GM12878 (cell line): ENCODE measurements around the gene ZNF506. TPM values are rescaled to one million over a fixed set of nuclear protein-coding genes. Genes with fewer than 3 reads are reported as not detected.

Experiments used
- ATAC-seq: fragments of 200-7000 bp; cut with Tn5 transposase; 3 replicates; pipeline ENCODE4 v1.9.1; 2020; ENCODE audit warnings: mild to moderate bottlenecking, moderate library complexity
- BruUV-seq: library from RNA; stranded (reverse); fragments of 400-500 nt; replicated peaks from 2 replicates; lab custom pipeline; 2021; lab: Mats Ljungman, UMichigan
- CTCF ChIA-PET: fragments of 300-600 bp; sonication (Branson Sonifier 250); formaldehyde crosslinking; extraction: SDS; loops from one replicate; lab custom pipeline; 2021; ENCODE audit warnings: inconsistent platforms; lab: Yijun Ruan, JAX
- POLR2A ChIA-PET: fragments of 350-600 bp; formaldehyde crosslinking; extraction: SDS; loops from one replicate; lab custom pipeline; 2021; ENCODE audit warnings: inconsistent platforms; lab: Charles Lee
- RAD21 ChIA-PET: fragments of 300-600 bp; sonication (Branson Sonifier 250); formaldehyde crosslinking; loops from one replicate; lab custom pipeline; 2023; ENCODE audit warnings: antibody characterized with exemption; ENCODE audit not compliant: unreplicated experiment; lab: Charles Lee
- SMC1A ChIA-PET: fragments of 300-600 bp; sonication (Branson Sonifier 250); formaldehyde crosslinking; loops from one replicate; lab custom pipeline; 2023; ENCODE audit not compliant: unreplicated experiment, uncharacterized antibody; lab: Charles Lee
- DNase-seq: peaks from one replicate; pipeline ENCODE4 v3.0.0-alpha.2; 2011; ENCODE audit warnings: low read depth, low spot score
- FAIRE-seq: peaks from 3 replicates; lab custom pipeline; 2011; peaks lifted over from hg19 to GRCh38; lab: Jason Lieb, UNC
- H2AFZ ChIP-seq: 2 replicates; pipeline ENCODE4 v1.6.0; 2011; ENCODE audit warnings: low read depth, low read length, control low read depth; ENCODE audit not compliant: control insufficient read depth
- H3K27ac ChIP-seq: 2 replicates; pipeline ENCODE4 v1.5.1; 2011; ENCODE audit warnings: control low read depth; ENCODE audit not compliant: control insufficient read depth, insufficient read depth
- H3K27me3 ChIP-seq, 2 experiments: replicated peaks in 1 of 2; 2 replicates each; pipeline versions ENCODE4 v1.6.0 to v1.6.1; 2011; ENCODE audit warnings: low read length in 1 of 2; ENCODE audit not compliant: control insufficient read depth in 2 of 2, insufficient read depth in 2 of 2
- H3K36me3 ChIP-seq, 2 experiments: 2 replicates each; pipeline ENCODE4 v1.5.1; 2011; ENCODE audit warnings: low read length in 1 of 2; ENCODE audit not compliant: control insufficient read depth in 2 of 2, insufficient read depth in 2 of 2
- H3K4me1 ChIP-seq: 2 replicates; pipeline ENCODE4 v1.6.1; 2011; ENCODE audit warnings: mild to moderate bottlenecking, low read length, moderate library complexity, mixed read lengths; ENCODE audit not compliant: control insufficient read depth, insufficient read depth
- H3K4me2 ChIP-seq: 2 replicates; pipeline ENCODE4 v1.6.0; 2011; ENCODE audit warnings: control low read depth; ENCODE audit not compliant: control insufficient read depth, insufficient read depth
- H3K4me3 ChIP-seq: fragments of 200-600 bp; sonication (generic); 2 replicates; pipeline ENCODE4 v1.5.1; 2016
- H3K79me2 ChIP-seq: 2 replicates; pipeline ENCODE4 v1.6.0; 2011; ENCODE audit warnings: low read length; ENCODE audit not compliant: control insufficient read depth, insufficient read depth
- H3K9ac ChIP-seq: 2 replicates; pipeline ENCODE4 v1.8.0; 2011; ENCODE audit warnings: low read length, control low read depth, mixed read lengths; ENCODE audit not compliant: control insufficient read depth, insufficient read depth
- H3K9me3 ChIP-seq: replicated peaks from 3 replicates; pipeline ENCODE4 v1.5.1; 2011; ENCODE audit warnings: mild to moderate bottlenecking, low read length; ENCODE audit not compliant: control insufficient read depth, insufficient read depth
- H4K20me1 ChIP-seq: 2 replicates; pipeline ENCODE4 v1.6.0; 2011; ENCODE audit not compliant: control insufficient read depth, insufficient read depth
- BCL11A ChIP-seq: IDR thresholded peaks from 2 replicates; pipeline ENCODE4 v1.6.1; 2011; ENCODE audit warnings: low read depth, low read length
- BHLHE40 ChIP-seq, 2 experiments: fragments of 450-650 bp in 1 of 2; IDR thresholded peaks; 2 replicates each; pipeline ENCODE4 v1.6.1; 2011 to 2017; ENCODE audit warnings: low read depth in 2 of 2, borderline replicate concordance in 1 of 2, improper control_type of control experiment in 1 of 2, low read length in 1 of 2, mild to moderate bottlenecking in 1 of 2
- BRCA1 ChIP-seq: IDR thresholded peaks from 2 replicates; pipeline ENCODE4 v1.6.1; 2011; ENCODE audit warnings: low read depth, low read length, improper control_type of control experiment
- CBX3 ChIP-seq: fragments of 200-600 bp; sonication (generic); IDR thresholded peaks from 2 replicates; pipeline ENCODE4 v1.6.1; 2016; ENCODE audit warnings: low read depth, borderline replicate concordance
- ESRRA ChIP-seq: IDR thresholded peaks from 2 replicates; pipeline ENCODE4 v1.6.1; 2012; ENCODE audit warnings: mild to moderate bottlenecking, low read length, improper control_type of control experiment
- ETV6 ChIP-seq, 2 experiments: fragments of 450-650 bp in 1 of 2; IDR thresholded peaks in 1 of 2; conservative IDR thresholded peaks in 1 of 2; 2 replicates each; pipeline ENCODE4 v1.6.1; 2014; ENCODE audit warnings: antibody characterized with exemption in 1 of 2, borderline replicate concordance in 1 of 2, low read depth in 1 of 2, mild to moderate bottlenecking in 1 of 2, moderate library complexity in 1 of 2
- FOS ChIP-seq: IDR thresholded peaks from 3 replicates; pipeline ENCODE4 v1.6.1; 2011; ENCODE audit warnings: borderline replicate concordance; ENCODE audit not compliant: insufficient read length; ENCODE audit errors: extremely low read depth
- HCFC1 ChIP-seq: fragments of 150-350 bp; IDR thresholded peaks from 2 replicates; pipeline ENCODE4 v1.6.1; 2014; ENCODE audit warnings: low read length
- HDAC2 ChIP-seq: fragments of 200-600 bp; sonication (generic); IDR thresholded peaks from 2 replicates; pipeline ENCODE4 v1.6.1; 2017
- JUND ChIP-seq: IDR thresholded peaks from 2 replicates; pipeline ENCODE4 v1.6.1; 2012; ENCODE audit warnings: low read depth, mild to moderate bottlenecking, low read length, improper control_type of control experiment, moderate library complexity
- MEF2A ChIP-seq: IDR thresholded peaks from 2 replicates; pipeline ENCODE4 v1.6.1; 2011; ENCODE audit warnings: low read depth, mild to moderate bottlenecking, low read length, moderate library complexity; ENCODE audit not compliant: insufficient read depth
- POLR2A ChIP-seq: IDR thresholded peaks from 2 replicates; pipeline ENCODE4 v1.6.1; 2011; ENCODE audit warnings: low read depth, mild to moderate bottlenecking, low read length
- RCOR1 ChIP-seq: conservative IDR thresholded peaks from 2 replicates; pipeline ENCODE4 v1.6.1; 2012; ENCODE audit warnings: low read depth, low read length, improper control_type of control experiment
- RFX5 ChIP-seq: IDR thresholded peaks from 2 replicates; pipeline ENCODE4 v1.6.1; 2011; ENCODE audit warnings: low read depth, low read length, improper control_type of control experiment
- RUNX3 ChIP-seq: IDR thresholded peaks from 2 replicates; pipeline ENCODE4 v1.6.1; 2012; ENCODE audit warnings: low read length, inconsistent platforms
- SMARCA5 ChIP-seq: fragments of 450-650 bp; IDR thresholded peaks from 2 replicates; pipeline ENCODE4 v1.6.1; 2017; ENCODE audit warnings: mild to moderate bottlenecking
- STAT1 ChIP-seq: fragments of 450-650 bp; conservative IDR thresholded peaks from 2 replicates; pipeline ENCODE4 v1.6.1; 2014; ENCODE audit warnings: antibody characterized with exemption, mild to moderate bottlenecking
- ZNF207 ChIP-seq: fragments of 450-650 bp; IDR thresholded peaks from 2 replicates; pipeline ENCODE4 v1.6.1; 2014; ENCODE audit warnings: antibody characterized with exemption, mild to moderate bottlenecking, borderline replicate concordance
- WGBS: methylation state at CpG from one replicate; pipeline ENCODE4 v1.1.6; 2016; ENCODE audit warnings: low lambda C conversion rate; ENCODE audit not compliant: insufficient replicate concordance, insufficient coverage; ENCODE audit errors: missing lambda C conversion rate; 5-methylcytosine and 5-hydroxymethylcytosine counted together
- in situ Hi-C: fragments of 300-500 bp; cut with MboI; formaldehyde crosslinking; loops from 9 replicates; pipeline ENCODE4 v1.14.3; 2018; ENCODE audit warnings: mixed read lengths
- intact Hi-C: fragments of 100-400 bp; cut with micrococcal nuclease; formaldehyde crosslinking; loops from one replicate; pipeline ENCODE4 v1.14.2; 2022; ENCODE audit not compliant: unreplicated experiment
- polyA plus RNA-seq, 11 experiments: library from polyadenylated mRNA; depleted of rRNA in 4 of 11; unstranded in 6 of 11; stranded (reverse) in 5 of 11; fragments of >200 nt; fragmentation: Nextera tagmentation in 4 of 11; fragmentation: Illumina TruSeq in 1 of 11; extraction: Ambion mirVana in 4 of 11; extraction: Trizol in 1 of 11; gene quantifications; 1 replicate in 1 of 11; 2 replicates in 10 of 11; pipeline versions ENCODE4 v1.2.1 to v1.2.3, GENCODE V29; 2011 to 2016; ENCODE audit warnings: inconsistent platforms in 2 of 11, missing spikeins in 2 of 11, low read depth in 1 of 11
- total RNA-seq, 4 experiments: library from RNA; depleted of rRNA in 3 of 4; stranded (reverse); fragments of >200 nt in 3 of 4; fragmentation: Illumina TruSeq in 1 of 4; extraction: Trizol in 1 of 4; gene quantifications; 2 replicates each; pipeline versions ENCODE4 v1.2.1 to v1.2.3, GENCODE V29; 2013 to 2021

ZNF506 gene
- total and polyA plus RNA-seq, 10 of the 15 experiments (the other 5 are each of a cell fraction or from before 2014, with no cell fraction given) = 3.5 to 12.0 (median 7.9) TPM

DNA sequence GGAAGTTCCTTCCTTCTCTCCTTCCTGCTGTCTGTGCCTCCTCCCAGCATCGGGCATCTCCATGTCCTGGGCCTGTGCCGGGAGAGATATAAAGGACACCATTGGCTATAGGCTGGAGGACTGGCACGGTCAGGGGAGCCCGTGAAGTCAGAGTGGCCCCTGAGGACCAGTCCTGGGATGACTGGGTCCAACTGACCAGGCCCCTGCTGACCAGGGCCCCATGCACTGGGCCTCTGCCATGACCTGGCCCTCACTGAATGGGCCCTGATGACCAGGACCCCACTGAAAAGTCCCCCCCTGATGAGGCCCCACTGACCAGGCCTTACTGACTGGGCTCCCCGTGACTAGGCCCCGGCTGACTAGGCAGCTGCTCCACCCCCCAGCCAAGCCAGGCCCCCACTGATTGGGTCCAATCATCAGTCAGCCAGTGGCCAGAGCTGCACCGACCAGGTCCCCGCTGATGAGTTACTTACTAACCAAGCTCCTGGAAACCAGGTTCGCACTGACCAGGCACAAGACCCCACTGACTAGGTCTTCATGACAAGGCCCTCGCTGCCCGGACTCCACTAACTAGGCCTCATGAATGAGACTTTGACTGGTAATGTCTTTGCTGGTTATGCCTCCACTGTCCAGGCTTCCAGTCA lies 68.7 kb downstream of the ZNF506 start:
- FAIRE-seq = no peak
- no peaks in the 10 kb centered on the region for H4K20me1 ChIP-seq
- DNase-seq = no peak
- CTCF ChIA-PET = no interaction called here
- in situ Hi-C loops = no loop called here
- SMC1A ChIA-PET = no interaction called here
- intact Hi-C loops = no loop called here
- no peaks in the 10 kb centered on the region for H3K79me2 ChIP-seq
- 80% methylated on average over 11 of the region's 11 CpGs for WGBS
- H3K27ac ChIP-seq = no peak overlapping the region
- no peak overlapping the region for H3K4me3 ChIP-seq
- H3K4me2 ChIP-seq = no peak overlapping the region
- H3K9me3 ChIP-seq = peaks cover 5% of the 10 kb centered on the region; the same call in 1 of the 3 replicates
- H3K27me3 ChIP-seq = no peaks in the 10 kb centered on the region
- H3K4me1 ChIP-seq = no peaks in the 10 kb centered on the region
- H2AFZ ChIP-seq = no peak overlapping the region
- no peak for ATAC-seq
- TF ChIP-seq RUNX3 (no peak), FOS (no peak), STAT1 (no peak), CBX3 (no peak), BCL11A (no peak), MEF2A (no peak), ESRRA (no peak), HDAC2 (no peak), RCOR1 (no peak), BHLHE40 (IDR thresholded peaks at IDR 0.05; ENCODE audit: borderline replicate concordance in 1 of 2, low read depth in 2 of 2, low read length in 1 of 2) (no peak), HCFC1 (no peak), ETV6 (conservative IDR thresholded peaks at IDR 0.05 in 1 of 2, IDR thresholded peaks at IDR 0.05 in 1 of 2; ENCODE audit: borderline replicate concordance in 1 of 2, low read depth in 1 of 2) (no peak), POLR2A (no peak), SMARCA5 (no peak), BRCA1 (no peak), RFX5 (no peak), ZNF207 (no peak), JUND (no peak)
- H3K9ac ChIP-seq = no peak overlapping the region
- BruUV-seq = no TSS peak
- POLR2A ChIA-PET = no interaction called here
- no peaks in the 10 kb centered on the region for H3K36me3 ChIP-seq
- RAD21 ChIA-PET = no interaction called here
